Stimulated activated naive CD4-positive, alpha-beta T cell treated with Interleukin-2 at 50 U/mL for 16 hours (primary cell): ENCODE measurements around the gene ARL5B.

Experiments
- DNase-seq: peaks from one replicate; lab custom pipeline; 2025; lab: John Stamatoyannopoulos, UW

Gene ARL5B

GRCh38 chr10:18703521-18703920 is 44.3 kb downstream of the ARL5B start:
- DNase-seq = no peak

- DNase-seq = no peak
Observed at GRCh38 chr10:18710201-18710653, 51.0 kb downstream of the ARL5B start.

- DNase-seq = no peak
Observed at GRCh38 chr10:18713077-18713476, 53.8 kb downstream of the ARL5B start.

GRCh38 chr10:18718991-18719390 is 59.8 kb downstream of the ARL5B start:
- DNase-seq = no peak

- DNase-seq = no peak
Observed at GRCh38 chr10:18719811-18720210, 60.6 kb downstream of the ARL5B start.

- DNase-seq = no peak
Observed at GRCh38 chr10:18721067-18721466, 61.8 kb downstream of the ARL5B start.

GRCh38 chr10:18723801-18724200 is 64.6 kb downstream of the ARL5B start:
- DNase-seq = no peak
